Testis (tissue), 2 donors: ENCODE results near the gene ERP27.

Experiments used
- POLR2A ChIP-seq: fragments of 450-650 bp; IDR thresholded peaks from one replicate; pipeline ENCODE4 v1.6.1; 2017; ENCODE audit warnings: antibody characterized with exemption, mild to moderate bottlenecking, moderate library complexity
- TF ChIP-seq, protein P1 (sequence below), 3 experiments: fragments of 450-650 bp in 2 of 3; fragments of 200-600 bp in 1 of 3; sonication (generic) in 1 of 3; IDR thresholded peaks; one replicate each; pipeline ENCODE4 v1.5.1; 2016 to 2019; ENCODE audit warnings: antibody characterized with exemption in 3 of 3, mild to moderate bottlenecking in 2 of 3, moderate library complexity in 1 of 3

DNA sequence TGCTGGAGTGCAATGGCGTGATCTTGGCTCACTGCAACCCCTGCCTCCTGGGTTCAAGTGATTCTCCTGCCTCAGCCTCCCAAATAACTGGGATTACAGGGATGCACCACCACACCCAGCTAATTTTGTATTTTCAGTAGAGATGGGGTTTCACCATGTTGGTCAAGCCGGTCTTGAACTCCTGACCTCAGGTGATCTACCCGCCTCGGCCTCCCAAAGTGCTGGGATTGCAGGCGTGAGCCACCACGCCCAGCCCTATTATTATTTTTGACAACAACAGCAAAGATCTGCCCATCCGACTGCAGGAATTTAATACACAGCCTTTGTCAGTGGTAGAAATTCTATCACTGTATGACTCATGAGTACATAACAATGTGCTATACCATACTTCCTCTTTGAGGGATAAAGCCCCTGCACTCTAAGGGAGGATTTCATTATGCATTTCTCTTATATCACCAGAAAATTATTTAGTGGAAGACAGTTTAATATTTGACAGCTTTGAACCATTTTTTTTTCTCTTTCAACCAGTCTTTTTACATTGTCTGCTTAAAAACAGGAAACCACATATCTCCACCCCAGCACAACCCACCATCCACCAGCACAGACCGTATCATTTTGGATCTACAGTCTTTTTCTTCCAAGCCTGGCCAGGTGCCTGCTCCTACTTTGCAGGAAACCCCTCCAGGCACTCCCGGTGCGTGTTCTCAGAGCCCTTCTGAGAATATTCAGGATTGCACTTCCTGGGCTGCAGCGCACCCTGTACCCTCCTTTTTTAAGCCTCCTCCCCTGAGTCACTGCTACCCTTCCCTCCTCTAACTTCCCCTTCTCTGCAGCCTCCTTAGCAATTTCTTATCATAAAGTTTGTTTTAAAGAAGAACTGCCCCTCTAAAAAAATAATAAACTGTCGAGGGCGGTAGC is 22.5 kb upstream of the ERP27 start:
- TF ChIP-seq, protein P1, sequence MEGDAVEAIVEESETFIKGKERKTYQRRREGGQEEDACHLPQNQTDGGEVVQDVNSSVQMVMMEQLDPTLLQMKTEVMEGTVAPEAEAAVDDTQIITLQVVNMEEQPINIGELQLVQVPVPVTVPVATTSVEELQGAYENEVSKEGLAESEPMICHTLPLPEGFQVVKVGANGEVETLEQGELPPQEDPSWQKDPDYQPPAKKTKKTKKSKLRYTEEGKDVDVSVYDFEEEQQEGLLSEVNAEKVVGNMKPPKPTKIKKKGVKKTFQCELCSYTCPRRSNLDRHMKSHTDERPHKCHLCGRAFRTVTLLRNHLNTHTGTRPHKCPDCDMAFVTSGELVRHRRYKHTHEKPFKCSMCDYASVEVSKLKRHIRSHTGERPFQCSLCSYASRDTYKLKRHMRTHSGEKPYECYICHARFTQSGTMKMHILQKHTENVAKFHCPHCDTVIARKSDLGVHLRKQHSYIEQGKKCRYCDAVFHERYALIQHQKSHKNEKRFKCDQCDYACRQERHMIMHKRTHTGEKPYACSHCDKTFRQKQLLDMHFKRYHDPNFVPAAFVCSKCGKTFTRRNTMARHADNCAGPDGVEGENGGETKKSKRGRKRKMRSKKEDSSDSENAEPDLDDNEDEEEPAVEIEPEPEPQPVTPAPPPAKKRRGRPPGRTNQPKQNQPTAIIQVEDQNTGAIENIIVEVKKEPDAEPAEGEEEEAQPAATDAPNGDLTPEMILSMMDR (IDR thresholded peaks at IDR 0.05): no peak
- no peak for TF ChIP-seq POLR2A
